Stimulated activated CD8-positive, alpha-beta memory T cell treated with anti-CD3 and anti-CD28 coated beads, Interleukin-7, amount 100 ng/mL, for 1 hour (primary cell): Measurements from ENCODE around the gene SULT1A3.
A peak's percentile ranks its signal among the peaks of the same experiment; 100 is the strongest.
"Not testable (repeated sequence)": the region's sequence is repeated elsewhere in the genome, so short reads cannot be mapped to it uniquely, and the experiment has no call there.

ENCODE experiments used
- DNase-seq, 2 donors: peaks; one replicate each; pipeline ENCODE4 v3.0.0-alpha.2; 2020; ENCODE audit warnings: low read depth in 2 of 2

The SULT1A3 gene

GRCh38 chr16:30199049-30199448, at the start of gene SULT1A3:
SULT1A3 (plus strand) TSS chr16:30199255; CDS start chr16:30200729, 1,474 bp downstream.
- not testable (repeated sequence) for DNase-seq

DNA sequence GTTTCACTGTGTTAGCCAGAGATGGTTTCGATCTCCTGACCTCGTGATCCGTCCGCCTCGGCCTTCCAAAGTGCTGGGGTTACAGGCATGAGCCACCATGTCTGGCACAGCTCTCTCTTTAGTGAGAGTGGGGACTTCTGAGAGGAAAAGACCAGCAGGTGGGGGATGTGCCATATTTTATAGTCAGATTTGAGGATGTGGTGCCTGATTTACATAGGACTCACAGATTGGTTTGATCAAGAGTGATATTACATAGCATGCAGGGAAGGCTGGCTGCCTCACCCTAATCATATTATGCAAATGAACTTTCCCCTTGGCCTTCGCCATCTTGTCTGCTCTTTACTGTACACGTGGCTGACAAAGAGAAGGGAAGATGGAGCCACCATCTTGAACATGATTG, 48.0 kb upstream of the SULT1A3 start:
- no peak for DNase-seq

- no peak for DNase-seq
Measured at GRCh38 chr16:30152517-30152916, 46.5 kb upstream of the SULT1A3 start.

DNA sequence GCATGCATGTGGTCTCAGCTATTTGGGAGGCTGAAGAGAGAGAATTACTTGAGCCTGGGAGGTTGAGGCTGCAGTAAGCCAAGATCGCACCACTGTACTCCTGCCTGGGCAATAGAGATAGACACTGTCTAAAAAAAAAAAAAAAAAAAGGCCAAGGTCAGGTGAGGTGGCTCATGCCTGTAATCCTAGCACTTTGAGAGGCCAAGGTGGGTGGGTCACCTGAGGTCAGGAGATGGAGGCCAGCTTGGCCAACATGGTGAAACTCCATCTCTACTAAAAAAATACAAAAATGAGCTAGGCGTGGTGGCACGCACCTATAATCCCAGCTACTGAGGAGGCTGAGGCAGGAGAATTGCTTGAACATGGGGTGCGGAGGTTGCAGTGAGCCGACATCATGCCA, 43.9 kb upstream of the SULT1A3 start:
- no peak for DNase-seq

DNA sequence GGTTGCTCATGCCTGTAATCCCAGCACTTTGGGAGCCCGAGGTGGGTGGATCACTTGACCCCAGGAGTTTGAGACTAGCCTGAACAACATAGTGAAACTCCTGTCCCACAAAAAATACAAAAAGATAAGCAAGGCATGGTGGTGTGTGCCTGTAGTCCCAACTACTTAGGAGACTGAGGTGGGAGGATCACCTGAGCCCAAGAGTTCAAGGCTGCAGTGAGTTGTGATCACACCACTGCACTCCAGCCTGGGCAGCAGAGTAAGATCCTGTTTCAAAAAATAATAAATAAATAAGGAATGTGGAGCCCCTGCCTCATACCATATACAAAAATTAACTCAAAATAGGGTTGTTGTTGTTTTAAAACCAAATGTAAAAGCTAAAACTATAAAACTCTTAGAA, 41.8 kb upstream of the SULT1A3 start:
- no peak for DNase-seq

DNA sequence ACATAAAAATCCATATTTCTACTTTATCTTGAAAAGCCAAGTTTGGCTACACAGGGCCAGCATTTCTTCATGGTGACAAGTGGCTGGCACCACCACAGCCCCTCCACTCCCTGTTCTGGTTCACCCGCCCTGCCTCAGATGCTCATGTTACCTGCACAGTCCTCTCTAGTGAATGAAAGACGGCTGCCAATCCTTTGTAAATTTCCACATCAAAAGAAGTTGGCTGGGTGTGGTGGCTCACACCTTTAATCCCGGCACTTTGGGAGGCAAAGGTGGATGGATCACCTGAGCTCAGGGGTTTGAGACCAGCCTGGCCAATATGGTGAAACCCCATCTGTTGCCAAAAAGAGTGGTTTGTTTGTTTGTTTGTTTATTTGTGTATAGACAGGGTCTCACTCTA, 35.5 kb upstream of the SULT1A3 start:
- DNase-seq: no peak

DNA sequence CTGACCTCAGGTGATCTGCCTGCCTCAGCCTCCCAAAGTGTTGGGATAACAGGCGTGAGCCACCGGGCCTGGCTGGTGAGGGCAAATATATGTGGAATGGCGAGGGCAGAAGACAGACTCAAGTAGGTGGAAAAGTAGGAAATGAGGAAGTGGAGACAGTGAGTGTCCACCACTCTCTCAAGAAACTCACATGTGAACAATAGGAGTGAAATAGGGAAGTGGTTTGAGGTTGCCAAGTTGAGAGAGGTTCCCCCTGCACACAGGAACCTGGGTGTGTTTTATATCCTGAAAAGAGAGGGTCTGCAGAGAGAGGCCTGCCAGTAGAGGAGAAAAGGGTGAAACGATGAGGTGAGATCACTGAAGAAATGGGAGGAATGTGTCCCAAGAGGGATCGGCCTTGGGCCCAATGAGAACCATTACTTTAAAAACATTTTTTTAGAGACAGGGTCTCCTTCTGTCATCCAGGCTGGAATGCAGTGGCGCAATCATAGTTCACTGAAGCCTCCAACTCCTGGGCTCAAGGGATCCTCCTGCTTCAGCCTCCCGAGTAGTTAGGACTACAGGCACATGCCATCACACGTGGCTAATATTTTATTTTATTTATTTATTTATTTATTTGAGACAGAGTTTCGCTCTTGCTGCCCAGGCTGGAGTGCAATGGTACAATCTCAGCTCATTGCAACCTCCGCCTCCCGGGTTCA, 32.7 kb upstream of the SULT1A3 start:
- DNase-seq: no peak

GRCh38 chr16:30168746-30169145, 30.3 kb upstream of the SULT1A3 start:
- not testable (repeated sequence) for DNase-seq

DNA sequence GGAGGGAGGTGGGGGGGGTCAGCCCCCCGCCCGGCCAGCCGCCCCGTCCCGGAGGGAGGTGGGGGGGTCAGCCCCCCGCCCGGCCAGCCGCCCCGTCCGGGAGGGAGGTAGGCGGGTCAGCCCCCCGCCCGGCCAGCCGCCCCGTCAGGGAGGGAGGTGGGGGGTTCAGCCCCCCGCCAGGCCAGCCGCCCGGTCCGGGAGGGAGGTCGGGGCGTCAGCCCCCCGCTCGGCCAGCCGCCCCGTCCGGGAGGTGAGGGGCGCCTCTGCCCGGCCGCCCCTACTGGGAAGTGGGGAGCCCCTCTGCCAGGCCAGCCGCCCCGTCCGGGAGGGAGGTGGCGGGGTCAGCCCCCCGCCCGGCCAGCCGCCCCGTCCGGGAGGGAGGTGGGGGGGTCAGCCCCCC, 29.6 kb upstream of the SULT1A3 start:
- DNase-seq: not testable (repeated sequence)

GRCh38 chr16:30170145-30170544, 28.9 kb upstream of the SULT1A3 start:
- DNase-seq: not testable (repeated sequence)

DNA sequence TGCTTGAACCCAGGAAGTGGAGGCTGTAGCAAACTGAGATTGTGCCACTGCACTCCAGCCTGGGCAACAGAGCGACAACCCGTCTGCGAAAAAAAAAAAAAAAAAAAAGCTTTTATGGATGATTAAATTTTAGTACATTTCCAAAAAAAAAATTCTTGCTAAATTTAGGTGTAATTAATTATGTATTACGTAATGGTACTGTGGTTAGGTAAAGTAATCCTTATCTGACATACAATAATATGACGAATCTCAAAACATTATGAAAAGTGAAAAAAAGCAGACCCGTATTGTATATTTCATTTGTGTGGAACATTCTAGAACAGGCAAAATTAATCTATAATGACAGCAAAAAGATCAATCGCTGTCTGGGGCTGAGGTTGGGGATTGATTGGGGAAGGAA, 26.0 kb upstream of the SULT1A3 start:
- no peak for DNase-seq

DNA sequence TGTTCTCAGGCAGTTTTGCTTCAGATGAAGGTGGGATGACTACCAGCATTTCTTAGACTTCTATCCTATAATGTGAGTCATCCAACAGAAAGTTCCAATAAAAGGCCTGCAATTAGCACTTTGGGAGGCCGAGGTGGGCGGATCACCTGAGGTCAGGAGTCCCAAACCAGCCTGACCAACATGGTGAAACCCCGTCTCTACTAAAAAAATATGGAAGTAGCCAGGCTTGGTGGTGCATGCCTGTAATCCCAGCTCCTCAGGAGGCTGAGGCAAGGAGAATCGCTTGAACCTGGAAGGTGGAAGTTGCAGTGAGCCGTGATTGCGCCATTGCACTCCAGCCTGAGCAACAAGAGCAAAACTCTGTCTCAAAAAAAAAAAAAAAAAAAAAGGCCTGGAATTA, 22.2 kb upstream of the SULT1A3 start:
- DNase-seq: not testable (repeated sequence)

- DNase-seq: no peak
Measured at GRCh38 chr16:30179195-30179594, 19.9 kb upstream of the SULT1A3 start.

GRCh38 chr16:30179931-30180330, 19.1 kb upstream of the SULT1A3 start:
- DNase-seq: no peak

GRCh38 chr16:30180741-30181140, 18.3 kb upstream of the SULT1A3 start:
- DNase-seq: no peak

- DNase-seq: peak; percentile 64 to 67
Measured at GRCh38 chr16:30183233-30184095, 15.6 kb upstream of the SULT1A3 start, which contains the start of gene CORO1A. CORO1A (plus strand) TSS chr16:30183602; CDS start chr16:30185210, 1,608 bp downstream.

DNA sequence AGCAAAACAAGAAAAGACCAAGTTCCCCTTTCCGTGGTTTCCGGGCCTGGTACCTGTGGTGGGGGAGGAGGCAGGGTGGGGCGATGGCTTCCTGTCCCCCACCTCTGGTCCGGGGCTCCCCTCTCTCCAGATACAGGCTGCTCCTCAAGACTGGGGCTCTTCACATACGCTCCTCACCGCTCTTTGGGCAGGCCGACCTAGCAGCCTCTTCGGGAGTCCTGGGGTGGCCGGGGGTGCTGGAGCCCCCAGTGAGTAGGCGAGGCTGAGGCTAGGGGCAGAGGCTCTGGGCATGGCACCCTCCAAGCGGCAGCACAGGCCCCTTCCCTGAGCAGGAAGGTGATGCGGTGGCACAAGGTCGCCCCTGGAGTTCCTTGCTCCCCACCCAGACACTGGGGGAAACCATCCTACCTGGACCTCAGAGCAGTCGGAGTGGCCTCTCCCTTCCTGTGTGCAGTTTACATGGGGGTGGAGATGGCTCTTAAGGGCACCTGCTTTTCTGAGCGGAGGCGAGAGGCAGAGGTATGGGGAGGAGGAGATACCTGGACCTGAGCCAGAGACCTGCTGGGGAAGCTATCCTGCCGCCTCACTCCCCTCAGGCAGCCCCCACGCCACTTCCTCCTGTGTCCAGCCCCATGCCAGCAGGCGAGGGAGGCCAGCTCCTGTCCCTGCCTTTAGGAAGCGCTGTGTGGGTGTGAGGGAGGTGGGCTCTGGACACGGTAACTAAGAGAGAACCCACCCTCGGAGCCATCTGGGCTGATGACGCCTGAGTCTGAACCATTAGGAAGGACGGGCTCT, 14.8 kb upstream of the SULT1A3 start:
- DNase-seq: peak in 1 of 2 donors; percentile 53

- no peak for DNase-seq
Measured at GRCh38 chr16:30184891-30185682, 14.0 kb upstream of the SULT1A3 start.

DNA sequence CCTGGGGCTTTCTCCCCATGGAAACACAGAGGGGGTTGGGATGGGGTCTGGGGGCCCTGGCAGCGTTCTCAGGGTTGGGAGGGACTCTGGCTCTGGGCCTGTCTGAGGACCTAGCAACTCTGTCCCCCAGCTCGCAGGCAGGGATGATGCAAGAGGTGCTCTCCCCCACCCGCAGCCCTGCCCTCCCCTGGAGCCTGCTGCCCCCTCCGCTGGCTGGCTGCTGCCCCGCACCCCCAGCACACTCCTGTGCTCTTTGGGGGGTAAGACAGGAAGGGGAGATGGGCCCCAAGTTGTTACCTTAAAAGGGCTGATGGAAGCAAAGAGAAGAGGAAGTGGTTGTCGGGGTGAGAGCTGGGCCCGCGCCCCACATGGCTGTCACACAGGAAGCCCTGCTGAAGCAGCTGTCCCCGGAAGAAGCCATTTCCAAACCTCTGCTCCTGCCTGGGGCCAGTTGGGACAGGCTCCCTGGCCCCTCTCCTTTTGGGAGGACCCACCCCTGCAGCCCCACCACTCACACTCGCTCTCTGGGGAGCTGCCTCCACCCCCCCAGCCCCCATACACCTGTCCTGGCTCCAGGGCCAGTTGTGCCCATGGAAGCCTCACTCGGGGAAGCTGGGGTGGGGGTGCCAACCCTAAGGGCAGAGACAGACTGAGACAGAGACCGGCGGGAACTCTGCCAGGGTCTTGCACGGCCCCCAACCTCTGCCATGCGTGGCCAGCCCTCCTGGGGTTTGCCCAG, 13.2 kb upstream of the SULT1A3 start:
- DNase-seq: peak; percentile 62 to 69

DNA sequence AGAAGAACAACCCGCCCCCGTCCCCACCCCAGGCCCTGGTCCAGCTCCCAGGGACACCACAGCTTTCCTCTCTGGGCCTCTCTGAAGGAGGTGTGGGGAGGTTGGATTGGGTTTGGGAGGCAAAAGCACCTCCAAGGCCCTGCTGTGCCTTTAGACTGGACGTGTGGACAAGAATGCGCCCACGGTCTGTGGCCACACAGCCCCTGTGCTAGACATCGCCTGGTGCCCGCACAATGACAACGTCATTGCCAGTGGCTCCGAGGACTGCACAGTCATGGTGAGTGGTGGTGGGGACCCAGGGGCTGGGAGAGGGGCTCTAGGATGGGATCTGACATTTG, 12.6 kb upstream of the SULT1A3 start:
- no peak for DNase-seq
